Common myeloid progenitor, CD34-positive (primary cell): ENCODE measurements around the gene BOLA2.
"Not testable (repeated sequence)": the region's sequence is repeated elsewhere in the genome, so short reads cannot be mapped to it uniquely, and the experiment has no call there.

Experiments used
- CTCF ChIA-PET: fragments of 350-600 bp; sonication (Branson Sonifier 250); formaldehyde crosslinking; loops from one replicate; lab custom pipeline; 2021; ENCODE audit warnings: antibody characterized with exemption; lab: Charles Lee
- POLR2A ChIA-PET: fragments of 350-600 bp; sonication (Branson Sonifier 250); formaldehyde crosslinking; loops from one replicate; lab custom pipeline; 2021; ENCODE audit warnings: antibody characterized with exemption; lab: Charles Lee
- DNase-seq, 3 donors: peaks; one replicate each; pipeline versions ENCODE4 v3.0.0 to v3.0.0-alpha.2; 2013
- H3K27ac ChIP-seq, 2 experiments: 1 replicate in 1 of 2; 2 replicates in 1 of 2; pipeline ENCODE4 v1.7.0; 2013; ENCODE audit warnings: inconsistent platforms in 2 of 2, low read length in 2 of 2, mild to moderate bottlenecking in 2 of 2, low read depth in 1 of 2, moderate library complexity in 1 of 2; ENCODE audit not compliant: severe bottlenecking in 2 of 2, insufficient read depth in 1 of 2, poor library complexity in 1 of 2
- H3K27me3 ChIP-seq, 5 experiments: replicated peaks in 2 of 5; 1 replicate in 3 of 5; 2 replicates in 2 of 5; pipeline versions ENCODE4 v1.6.1 to v1.7.0; 2013; ENCODE audit warnings: low read length in 4 of 5, mild to moderate bottlenecking in 2 of 5, moderate library complexity in 2 of 5, inconsistent platforms in 1 of 5; ENCODE audit not compliant: insufficient read depth in 5 of 5, control insufficient read depth in 4 of 5
- H3K36me3 ChIP-seq, 4 experiments: 1 replicate in 2 of 4; 2 replicates in 2 of 4; pipeline versions ENCODE4 v1.6.1 to v1.7.0; 2013; ENCODE audit warnings: low read length in 3 of 4, control low read depth in 1 of 4, mild to moderate bottlenecking in 1 of 4; ENCODE audit not compliant: control insufficient read depth in 4 of 4, insufficient read depth in 4 of 4
- H3K4me1 ChIP-seq, 4 experiments: 1 replicate in 3 of 4; 2 replicates in 1 of 4; pipeline versions ENCODE4 v1.6.1 to v1.7.1; 2013; ENCODE audit warnings: low read length in 3 of 4, mild to moderate bottlenecking in 3 of 4, control low read depth in 1 of 4, inconsistent platforms in 1 of 4, moderate library complexity in 1 of 4; ENCODE audit not compliant: control insufficient read depth in 4 of 4, insufficient read depth in 4 of 4; ENCODE audit errors: control extremely low read depth in 1 of 4
- H3K4me3 ChIP-seq, 7 experiments: 1 replicate in 4 of 7; 2 replicates in 3 of 7; pipeline versions ENCODE4 v1.5.1 to v1.7.0; 2013; ENCODE audit warnings: mild to moderate bottlenecking in 7 of 7, low read length in 6 of 7, moderate library complexity in 6 of 7, inconsistent platforms in 2 of 7, low read depth in 2 of 7, control low read depth in 1 of 7; ENCODE audit not compliant: insufficient read depth in 4 of 7, control insufficient read depth in 1 of 7; ENCODE audit errors: extremely low read depth in 1 of 7
- H3K9me3 ChIP-seq, 5 experiments: 1 replicate in 4 of 5; 2 replicates in 1 of 5; pipeline versions ENCODE4 v1.6.1 to v1.7.1; 2013; ENCODE audit warnings: low read length in 4 of 5, mild to moderate bottlenecking in 2 of 5, inconsistent platforms in 1 of 5, low read depth in 1 of 5, moderate library complexity in 1 of 5; ENCODE audit not compliant: control insufficient read depth in 4 of 5, insufficient read depth in 2 of 5; ENCODE audit errors: control extremely low read depth in 1 of 5
- WGBS: methylation state at CpG from one replicate; pipeline ENCODE4 v1.1.5; 2013; ENCODE audit not compliant: insufficient coverage; 5-methylcytosine and 5-hydroxymethylcytosine counted together

Gene BOLA2

GRCh38 chr16:29405249-29405648, 48.9 kb downstream of the BOLA2 start:
- H3K36me3 ChIP-seq, H3K27ac ChIP-seq, POLR2A ChIA-PET, CTCF ChIA-PET, H3K9me3 ChIP-seq, H3K4me3 ChIP-seq, H3K27me3 ChIP-seq, H3K4me1 ChIP-seq, DNase-seq: not testable (repeated sequence)
- no CpG with 5 or more reads among the region's 7 CpGs for WGBS
